ENCODE results near the gene GLCE. TPM values are rescaled to one million over a fixed set of nuclear protein-coding genes. Genes with fewer than 3 reads are reported as not detected.
"Not testable (repeated sequence)": the region's sequence is repeated elsewhere in the genome, so short reads cannot be mapped to it uniquely, and the experiment has no call there.

The GLCE gene
- total RNA-seq, 1 donor from 2014 or later: 9.9 TPM

DNA sequence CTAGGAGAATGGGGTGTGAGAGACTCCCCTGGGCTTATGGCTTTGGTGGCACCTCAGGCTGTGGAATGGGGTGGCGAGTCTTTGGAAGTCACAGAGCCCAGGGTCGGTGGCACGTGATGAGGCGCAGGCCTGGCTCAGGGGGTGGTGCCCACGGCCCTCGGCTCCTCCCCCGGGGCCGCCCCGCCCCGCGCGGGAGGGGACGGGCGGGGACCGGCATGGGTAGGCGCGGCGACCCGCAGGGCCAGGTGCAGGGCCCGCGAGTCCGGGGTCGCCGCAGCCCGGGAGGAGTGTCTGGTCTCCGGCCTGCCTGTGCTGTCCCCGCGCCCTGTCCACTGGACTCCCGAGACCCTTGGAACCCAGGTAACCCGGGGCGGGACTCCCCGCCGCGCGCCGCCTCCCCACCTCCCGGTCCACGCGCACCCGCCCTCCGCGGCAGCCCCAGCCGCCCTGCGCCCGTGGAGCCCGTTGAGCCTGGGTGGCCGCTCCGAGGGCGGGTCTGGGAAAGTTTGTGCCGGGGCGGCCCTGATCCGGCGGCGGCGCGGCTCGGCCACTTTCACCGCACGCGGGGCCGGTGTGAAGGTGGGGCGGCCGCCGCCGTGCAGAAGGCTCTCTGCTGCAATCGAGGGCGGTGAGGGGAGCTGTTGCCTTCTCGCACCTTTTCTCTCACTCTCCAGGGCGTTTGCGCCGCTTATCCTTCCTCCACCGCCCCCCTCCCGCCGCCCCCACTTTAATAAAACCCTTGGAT is 138.4 kb downstream of the GLCE start, which contains the start of gene PAQR5:
PAQR5 (plus strand) TSS at position 216 of the 745 bp plus-strand sequence. CDS start 61,169 bp downstream, outside the sequence.
- H3K36me3 Mint-ChIP-seq (ENCODE audit: low read depth): no peaks in the 10 kb centered on the region
- DNase-seq (ENCODE audit: low spot score): no peak
- H3K9me3 Mint-ChIP-seq (ENCODE audit: low read depth): no peaks in the 10 kb centered on the region
- TF ChIP-seq, protein P1, sequence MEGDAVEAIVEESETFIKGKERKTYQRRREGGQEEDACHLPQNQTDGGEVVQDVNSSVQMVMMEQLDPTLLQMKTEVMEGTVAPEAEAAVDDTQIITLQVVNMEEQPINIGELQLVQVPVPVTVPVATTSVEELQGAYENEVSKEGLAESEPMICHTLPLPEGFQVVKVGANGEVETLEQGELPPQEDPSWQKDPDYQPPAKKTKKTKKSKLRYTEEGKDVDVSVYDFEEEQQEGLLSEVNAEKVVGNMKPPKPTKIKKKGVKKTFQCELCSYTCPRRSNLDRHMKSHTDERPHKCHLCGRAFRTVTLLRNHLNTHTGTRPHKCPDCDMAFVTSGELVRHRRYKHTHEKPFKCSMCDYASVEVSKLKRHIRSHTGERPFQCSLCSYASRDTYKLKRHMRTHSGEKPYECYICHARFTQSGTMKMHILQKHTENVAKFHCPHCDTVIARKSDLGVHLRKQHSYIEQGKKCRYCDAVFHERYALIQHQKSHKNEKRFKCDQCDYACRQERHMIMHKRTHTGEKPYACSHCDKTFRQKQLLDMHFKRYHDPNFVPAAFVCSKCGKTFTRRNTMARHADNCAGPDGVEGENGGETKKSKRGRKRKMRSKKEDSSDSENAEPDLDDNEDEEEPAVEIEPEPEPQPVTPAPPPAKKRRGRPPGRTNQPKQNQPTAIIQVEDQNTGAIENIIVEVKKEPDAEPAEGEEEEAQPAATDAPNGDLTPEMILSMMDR (IDR thresholded peaks at IDR 0.05): no peak
- peak within 1 kb of the TSS; percentile 62 for H3K4me3 Mint-ChIP-seq (ENCODE audit: unreplicated experiment)
- H3K4me1 Mint-ChIP-seq (ENCODE audit: low read depth): peaks cover 4% of the 10 kb centered on the region
- peaks cover 22% of the 10 kb centered on the region for H3K27me3 Mint-ChIP-seq (ENCODE audit: low read depth)
- H3K27ac Mint-ChIP-seq (ENCODE audit: unreplicated experiment): no peak within 1 kb of the TSS

GRCh38 chr15:69299451-69299886 is 139.0 kb downstream of the GLCE start:
- Mint-ChIP-seq H3K4me1 (ENCODE audit: low read depth) (peaks cover 9% of the 10 kb centered on the region), H3K4me3 (ENCODE audit: unreplicated experiment) (peak overlapping the region; percentile 33), H3K27ac (ENCODE audit: unreplicated experiment) (no peak overlapping the region), H3K9me3 (ENCODE audit: low read depth) (no peaks in the 10 kb centered on the region), H3K36me3 (ENCODE audit: low read depth) (no peaks in the 10 kb centered on the region), H3K27me3 (ENCODE audit: low read depth) (peaks cover 22% of the 10 kb centered on the region)
- DNase-seq (ENCODE audit: low spot score): no peak
- TF ChIP-seq, protein P1 (IDR thresholded peaks at IDR 0.05): no peak

GRCh38 chr15:69299943-69300588 is 139.6 kb downstream of the GLCE start:
- Mint-ChIP-seq H3K4me3 (ENCODE audit: unreplicated experiment) (peak overlapping the region; percentile 4), H3K27me3 (ENCODE audit: low read depth) (peaks cover 22% of the 10 kb centered on the region), H3K9me3 (ENCODE audit: low read depth) (no peaks in the 10 kb centered on the region), H3K36me3 (ENCODE audit: low read depth) (no peaks in the 10 kb centered on the region), H3K4me1 (ENCODE audit: low read depth) (peaks cover 15% of the 10 kb centered on the region), H3K27ac (ENCODE audit: unreplicated experiment) (no peak overlapping the region)
- TF ChIP-seq, protein P1 (IDR thresholded peaks at IDR 0.05): no peak
- no peak for DNase-seq (ENCODE audit: low spot score)

DNA sequence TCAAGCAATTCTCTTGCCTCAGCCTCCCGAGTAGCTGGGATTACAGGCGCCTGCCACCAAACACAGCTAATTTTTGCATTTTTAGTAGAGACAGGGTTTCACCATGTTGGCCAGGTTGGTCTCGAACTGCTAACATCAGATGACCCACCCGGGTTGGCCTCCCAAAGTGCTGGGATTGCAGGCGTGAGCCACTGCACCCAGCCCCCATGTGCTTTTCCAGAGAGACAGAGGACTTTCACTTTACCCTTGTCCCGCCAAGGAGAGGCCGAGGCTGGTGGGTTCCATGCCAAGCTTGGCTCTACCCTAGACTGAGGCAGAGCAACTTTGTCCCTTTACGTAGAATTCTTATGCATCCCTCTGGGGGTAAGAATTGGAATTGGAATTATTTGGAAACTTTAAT is 140.7 kb downstream of the GLCE start:
- Mint-ChIP-seq H3K4me1 (ENCODE audit: low read depth) (peaks cover 24% of the 10 kb centered on the region), H3K27me3 (ENCODE audit: low read depth) (peaks cover 19% of the 10 kb centered on the region)
- H3K27ac Mint-ChIP-seq (ENCODE audit: unreplicated experiment); H3K9me3 Mint-ChIP-seq (ENCODE audit: low read depth); H3K36me3 Mint-ChIP-seq (ENCODE audit: low read depth); H3K4me3 Mint-ChIP-seq (ENCODE audit: unreplicated experiment); DNase-seq (ENCODE audit: low spot score): not testable (repeated sequence)

DNA sequence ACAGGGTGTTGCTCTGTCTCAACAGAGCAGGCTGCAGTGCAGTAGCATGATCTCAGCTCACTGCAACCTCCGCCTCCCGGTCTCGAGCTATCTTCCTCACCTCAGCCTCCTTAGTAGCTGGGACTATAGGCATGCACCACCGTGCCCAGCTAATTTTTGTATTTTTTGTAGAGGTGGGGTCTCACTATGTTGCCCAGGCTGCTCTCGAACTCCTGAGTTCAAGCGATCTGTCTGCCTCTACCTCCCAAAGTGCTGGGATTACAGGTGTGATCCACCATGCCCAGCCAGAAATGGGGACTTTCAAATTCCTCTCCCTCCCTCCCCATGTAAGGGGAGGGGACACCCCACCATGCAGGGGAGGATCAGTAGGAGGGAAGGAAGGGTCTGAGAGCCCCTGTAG is 141.7 kb downstream of the GLCE start:
- Mint-ChIP-seq H3K4me1 (ENCODE audit: low read depth) (peaks cover 27% of the 10 kb centered on the region), H3K27me3 (ENCODE audit: low read depth) (peaks cover 11% of the 10 kb centered on the region)
- H3K36me3 Mint-ChIP-seq (ENCODE audit: low read depth); H3K27ac Mint-ChIP-seq (ENCODE audit: unreplicated experiment); DNase-seq (ENCODE audit: low spot score); H3K9me3 Mint-ChIP-seq (ENCODE audit: low read depth); H3K4me3 Mint-ChIP-seq (ENCODE audit: unreplicated experiment): not testable (repeated sequence)

DNA sequence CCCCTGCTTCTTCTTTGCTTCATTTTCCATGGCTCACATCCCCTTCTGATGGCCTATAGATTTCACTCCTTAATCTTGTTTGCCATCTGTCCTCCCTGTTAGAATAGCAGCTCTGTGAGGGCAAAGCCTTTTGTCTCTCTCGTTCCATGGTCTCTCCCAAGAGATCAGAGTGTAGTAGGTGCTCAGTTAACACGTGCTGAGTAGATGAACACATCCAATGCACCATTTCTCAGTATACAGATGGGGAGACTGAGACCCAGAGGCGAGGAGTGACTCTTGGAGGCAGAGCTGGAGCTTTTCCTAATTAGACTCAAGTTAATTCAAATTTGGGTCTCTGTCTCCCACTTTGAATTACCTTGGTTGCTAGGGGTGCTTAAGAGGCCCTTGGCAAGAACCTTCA is 142.5 kb downstream of the GLCE start:
- Mint-ChIP-seq H3K27me3 (ENCODE audit: low read depth) (peaks cover 4% of the 10 kb centered on the region), H3K9me3 (ENCODE audit: low read depth) (peaks cover 2% of the 10 kb centered on the region), H3K36me3 (ENCODE audit: low read depth) (no peaks in the 10 kb centered on the region), H3K27ac (ENCODE audit: unreplicated experiment) (no peak overlapping the region), H3K4me3 (ENCODE audit: unreplicated experiment) (no peak overlapping the region), H3K4me1 (ENCODE audit: low read depth) (peaks cover 27% of the 10 kb centered on the region)
- TF ChIP-seq, protein P1 (IDR thresholded peaks at IDR 0.05): no peak
- no peak for DNase-seq (ENCODE audit: low spot score)
